GM10266 (cell line): ENCODE measurements around the gene PRG2.

ENCODE experiments used
- DNase-seq: peaks from one replicate; pipeline ENCODE4 v3.0.0; 2012; ENCODE audit errors: extremely low spot score
- CTCF ChIP-seq: IDR thresholded peaks from 2 replicates; pipeline ENCODE4 v1.5.1; 2012; ENCODE audit warnings: mild to moderate bottlenecking, low read depth; ENCODE audit not compliant: control insufficient read depth, insufficient read depth; ENCODE audit errors: missing control alignments

The PRG2 gene

GRCh38 chr11:57354699-57355098 is 35.8 kb downstream of the PRG2 start:
- TF ChIP-seq CTCF, result no peak
- no peak for DNase-seq

- TF ChIP-seq CTCF, result no peak
- no peak for DNase-seq
Measured at GRCh38 chr11:57353852-57354251, 36.6 kb downstream of the PRG2 start.

DNA sequence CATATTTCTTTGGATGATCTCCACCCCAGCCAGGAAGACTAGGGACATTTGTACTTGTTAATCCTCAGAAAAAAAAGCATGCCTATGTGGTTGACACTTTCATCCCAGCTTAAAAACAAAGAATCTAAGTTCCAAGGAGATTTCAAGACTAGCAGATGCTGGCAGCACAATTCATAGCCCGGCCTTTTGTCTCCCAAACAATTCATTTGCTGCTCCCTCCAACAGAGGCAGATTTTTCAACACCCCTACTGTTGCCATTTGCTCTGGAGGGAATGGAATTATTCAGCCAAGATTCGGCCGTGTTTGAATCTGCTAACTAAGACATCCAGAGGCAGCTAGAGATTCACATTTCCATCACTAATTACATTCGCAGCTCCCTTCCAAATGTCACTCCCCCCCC is 37.0 kb downstream of the PRG2 start:
- DNase-seq, result no peak
- no peak for TF ChIP-seq CTCF

GRCh38 chr11:57353036-57353435 is 37.4 kb downstream of the PRG2 start:
- DNase-seq, result no peak
- TF ChIP-seq CTCF, result no peak

DNA sequence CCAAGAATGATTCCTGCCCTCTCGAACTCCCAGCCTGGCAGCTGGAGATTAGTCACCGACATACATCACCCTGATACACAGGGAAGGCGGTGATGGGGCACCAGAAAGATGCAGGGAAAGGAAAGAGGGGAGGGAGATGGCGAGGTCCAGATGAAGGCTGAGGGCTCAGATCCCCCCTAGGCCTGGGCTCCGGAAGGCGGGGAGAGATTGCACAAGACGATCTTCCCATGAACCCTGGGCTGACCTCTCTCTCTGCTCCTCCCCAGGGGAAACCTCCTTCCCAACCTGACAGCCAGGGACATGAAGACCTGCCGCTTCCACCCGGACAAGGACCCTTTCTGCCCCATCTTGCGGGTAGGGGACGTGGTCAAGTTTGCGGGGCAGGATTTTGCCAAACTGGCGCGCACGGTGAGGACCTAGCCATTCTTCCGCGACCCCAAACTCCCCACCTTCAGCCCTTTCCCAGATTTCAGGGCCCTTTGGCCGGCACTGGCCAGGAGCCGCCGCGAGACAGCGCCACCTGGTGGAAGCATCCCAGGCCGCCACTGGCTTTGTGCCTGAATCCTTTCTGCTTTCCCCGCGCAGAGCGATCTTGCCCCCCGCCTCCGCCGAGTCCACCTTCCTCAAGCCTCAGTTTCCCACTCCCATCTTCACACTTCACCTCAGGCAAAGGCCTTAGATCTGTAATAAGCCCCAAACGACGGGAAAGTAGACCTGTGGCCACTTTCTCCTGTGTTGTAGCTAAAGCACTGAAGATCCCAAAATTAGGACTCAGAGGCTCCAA is 40.8 kb downstream of the PRG2 start:
- TF ChIP-seq CTCF, result peak; percentile 84
- peak; percentile 73 for DNase-seq

- TF ChIP-seq CTCF, result no peak
- no peak for DNase-seq
Measured at GRCh38 chr11:57348636-57349313, 41.7 kb downstream of the PRG2 start.

GRCh38 chr11:57348052-57348451 is 42.4 kb downstream of the PRG2 start:
- TF ChIP-seq CTCF, result no peak
- no peak for DNase-seq
